ENCODE results near the gene TRIM61. TPM values are rescaled to one million over a fixed set of nuclear protein-coding genes. Genes with fewer than 3 reads are reported as not detected.
"Not testable (repeated sequence)": the region's sequence is repeated elsewhere in the genome, so short reads cannot be mapped to it uniquely, and the experiment has no call there.

The TRIM61 gene
- total RNA-seq, 1 donor from 2014 or later: not detected

DNA sequence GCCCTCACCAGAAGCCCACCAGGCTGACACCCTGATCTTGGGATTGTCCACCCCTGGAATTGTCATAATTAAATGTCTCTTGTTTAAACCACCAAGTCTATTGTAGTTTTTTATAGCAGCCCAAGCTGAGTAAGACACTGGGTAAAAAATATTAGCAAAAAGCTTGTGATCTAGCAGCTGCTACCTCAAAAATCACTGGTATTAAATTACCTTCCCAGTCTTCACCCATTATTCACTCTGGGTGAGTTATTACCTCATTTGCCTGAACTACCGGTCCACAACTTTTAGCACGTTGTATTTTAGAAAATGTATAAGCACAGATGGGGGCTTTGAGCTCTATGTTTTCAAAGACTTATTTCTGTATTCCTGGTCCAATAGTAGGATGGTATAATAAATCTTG lies 12.0 kb upstream of the TRIM61 start:
- intact Hi-C loops (cut with DNase I): no loop called here
- no peak overlapping the region for H3K4me3 ChIP-seq
- H3K36me3 ChIP-seq: no peaks in the 10 kb centered on the region
- no peaks in the 10 kb centered on the region for H3K27me3 ChIP-seq
- TF ChIP-seq POLR2AphosphoS5 (IDR thresholded peaks at IDR 0.05; ENCODE audit: insufficient read depth in 1 of 2, low read depth in 1 of 2): no peak
- TF ChIP-seq POLR2A (IDR thresholded peaks at IDR 0.05): no peak
- TF ChIP-seq, protein P1, sequence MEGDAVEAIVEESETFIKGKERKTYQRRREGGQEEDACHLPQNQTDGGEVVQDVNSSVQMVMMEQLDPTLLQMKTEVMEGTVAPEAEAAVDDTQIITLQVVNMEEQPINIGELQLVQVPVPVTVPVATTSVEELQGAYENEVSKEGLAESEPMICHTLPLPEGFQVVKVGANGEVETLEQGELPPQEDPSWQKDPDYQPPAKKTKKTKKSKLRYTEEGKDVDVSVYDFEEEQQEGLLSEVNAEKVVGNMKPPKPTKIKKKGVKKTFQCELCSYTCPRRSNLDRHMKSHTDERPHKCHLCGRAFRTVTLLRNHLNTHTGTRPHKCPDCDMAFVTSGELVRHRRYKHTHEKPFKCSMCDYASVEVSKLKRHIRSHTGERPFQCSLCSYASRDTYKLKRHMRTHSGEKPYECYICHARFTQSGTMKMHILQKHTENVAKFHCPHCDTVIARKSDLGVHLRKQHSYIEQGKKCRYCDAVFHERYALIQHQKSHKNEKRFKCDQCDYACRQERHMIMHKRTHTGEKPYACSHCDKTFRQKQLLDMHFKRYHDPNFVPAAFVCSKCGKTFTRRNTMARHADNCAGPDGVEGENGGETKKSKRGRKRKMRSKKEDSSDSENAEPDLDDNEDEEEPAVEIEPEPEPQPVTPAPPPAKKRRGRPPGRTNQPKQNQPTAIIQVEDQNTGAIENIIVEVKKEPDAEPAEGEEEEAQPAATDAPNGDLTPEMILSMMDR (IDR thresholded peaks at IDR 0.05): no peak
- no peaks in the 10 kb centered on the region for H3K9me3 ChIP-seq
- H3K27ac ChIP-seq: no peak overlapping the region
- no peak for DNase-seq (ENCODE audit: extremely low spot score in 2 of 2)
- no peaks in the 10 kb centered on the region for H3K4me1 ChIP-seq

DNA sequence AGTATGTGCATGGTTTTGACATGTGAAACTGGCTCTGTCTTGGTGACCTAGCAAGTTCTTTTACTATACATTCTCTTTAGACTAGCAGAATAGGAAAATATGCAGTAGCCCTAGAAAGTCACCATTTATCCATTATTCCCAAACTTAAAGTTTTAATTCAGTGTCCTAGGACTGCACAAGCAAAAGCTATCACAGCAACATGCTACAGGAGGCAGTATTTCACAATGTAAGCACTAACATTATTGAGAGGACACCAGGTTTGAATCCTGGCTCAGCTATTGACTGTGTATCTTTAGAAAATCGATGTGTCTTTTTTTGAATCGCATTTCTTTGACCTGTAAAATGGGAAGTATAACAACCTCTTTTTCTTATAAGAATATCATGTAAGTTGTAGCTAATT lies 5.5 kb downstream of the TRIM61 start:
- intact Hi-C loops (cut with DNase I); DNase-seq (ENCODE audit: extremely low spot score in 2 of 2); H3K9me3 ChIP-seq; H3K27ac ChIP-seq; H3K4me3 ChIP-seq; H3K4me1 ChIP-seq; H3K27me3 ChIP-seq; H3K36me3 ChIP-seq: not testable (repeated sequence)

DNA sequence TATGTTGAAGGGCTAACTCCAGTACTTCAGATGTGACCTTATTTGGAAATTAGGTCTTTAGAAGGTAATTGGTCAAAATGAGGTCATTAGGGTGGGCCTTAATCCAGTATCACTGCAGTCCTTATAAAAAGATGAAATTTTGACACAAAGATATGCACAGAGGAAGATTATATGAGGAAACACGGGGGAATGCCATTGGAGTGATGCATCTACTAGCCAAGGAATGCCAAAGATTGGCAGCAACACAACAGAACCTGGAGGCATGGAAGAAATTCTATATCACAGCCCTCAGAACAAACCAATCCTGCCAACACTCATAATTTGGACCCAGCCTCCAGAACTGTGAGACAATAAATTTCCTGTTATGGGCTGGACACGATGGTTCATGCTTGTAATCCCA lies 17.6 kb downstream of the TRIM61 start:
- Histone ChIP-seq H3K9me3 (no peaks in the 10 kb centered on the region), H3K4me1 (peaks cover 11% of the 10 kb centered on the region), H3K36me3 (no peaks in the 10 kb centered on the region), H3K27me3 (no peaks in the 10 kb centered on the region), H3K27ac (no peak overlapping the region), H3K4me3 (no peak overlapping the region)
- TF ChIP-seq POLR2AphosphoS5 (IDR thresholded peaks at IDR 0.05; ENCODE audit: insufficient read depth in 1 of 2, low read depth in 1 of 2) (no peak), POLR2A (IDR thresholded peaks at IDR 0.05) (no peak)
- TF ChIP-seq, protein P1 (IDR thresholded peaks at IDR 0.05): no peak
- no peak for DNase-seq (ENCODE audit: extremely low spot score in 2 of 2)
- intact Hi-C loops (cut with DNase I): no loop called here

DNA sequence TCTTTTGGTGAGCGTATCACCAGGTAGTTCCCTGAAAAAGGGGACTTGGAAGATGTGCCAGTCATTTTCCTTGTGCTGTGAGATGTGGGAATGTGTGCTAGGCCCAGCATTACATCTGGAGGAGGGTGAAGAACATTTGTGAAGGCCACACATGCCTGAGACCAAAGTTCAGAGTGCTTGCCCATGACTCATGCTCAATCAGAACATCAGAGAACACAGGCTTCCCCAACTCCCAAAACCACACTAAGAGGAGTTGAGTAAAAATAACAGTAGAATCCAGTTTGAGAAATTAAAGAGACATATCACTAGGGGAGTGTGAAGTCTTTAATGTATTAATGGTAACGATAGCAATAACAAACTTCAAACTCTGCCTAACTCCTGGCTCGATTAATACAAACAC lies 18.0 kb downstream of the TRIM61 start:
- H3K9me3 ChIP-seq; DNase-seq (ENCODE audit: extremely low spot score in 2 of 2); H3K27ac ChIP-seq; intact Hi-C loops (cut with DNase I); H3K27me3 ChIP-seq; H3K4me3 ChIP-seq; H3K36me3 ChIP-seq: not testable (repeated sequence)
- H3K4me1 ChIP-seq: peaks cover 11% of the 10 kb centered on the region

DNA sequence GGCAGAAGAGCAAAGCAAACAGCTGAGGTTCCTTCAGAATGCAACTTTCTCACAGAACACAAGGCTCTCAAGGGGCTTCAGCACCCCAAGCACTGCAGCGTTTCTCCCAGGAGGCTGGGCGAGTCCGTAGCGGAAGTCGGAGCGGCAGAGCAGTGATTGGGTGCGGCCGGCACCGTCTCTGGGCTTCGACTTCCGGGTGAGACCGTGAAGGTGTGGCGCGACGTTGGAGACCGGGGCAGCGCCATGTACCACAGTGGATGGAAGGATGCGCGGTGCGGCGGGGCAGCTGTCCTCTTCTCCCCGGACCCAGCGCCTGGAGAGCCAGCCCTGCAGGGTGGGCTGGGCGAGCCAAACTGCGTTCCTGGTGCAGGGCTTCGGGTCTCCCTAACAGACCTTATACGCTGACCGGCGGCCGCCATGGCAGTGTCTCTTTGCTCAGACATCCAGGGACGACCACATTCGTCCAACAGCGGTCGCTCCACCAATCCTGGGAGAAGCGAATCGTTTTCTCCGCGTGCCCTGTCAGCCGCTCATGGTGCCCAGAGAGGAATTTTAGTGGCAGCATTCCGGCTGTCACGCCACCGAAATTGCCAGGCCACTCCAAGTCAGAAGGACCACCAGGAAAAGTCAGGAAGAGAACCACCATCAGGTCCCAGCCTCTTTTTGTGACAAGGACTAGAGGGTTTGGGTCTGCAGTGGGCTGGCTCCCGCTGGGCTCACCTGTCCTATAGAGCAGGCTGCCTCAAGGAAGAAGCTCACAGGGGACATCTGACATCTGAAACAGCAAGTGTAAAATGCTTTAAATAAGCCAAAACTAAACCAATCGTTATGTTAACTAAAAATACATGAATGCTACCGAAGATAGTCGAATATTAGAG lies 20.5 kb downstream of the TRIM61 start:
- Histone ChIP-seq H3K4me3 (peak overlapping the region; percentile 62 to 71), H3K4me1 (peaks cover 11% of the 10 kb centered on the region), H3K27me3 (no peaks in the 10 kb centered on the region), H3K36me3 (no peaks in the 10 kb centered on the region), H3K27ac (peak overlapping the region; percentile 30), H3K9me3 (no peaks in the 10 kb centered on the region)
- TF ChIP-seq, protein P1 (IDR thresholded peaks at IDR 0.05): no peak
- TF ChIP-seq POLR2A (IDR thresholded peaks at IDR 0.05): no peak
- peak; percentile 26 to 36 for TF ChIP-seq POLR2AphosphoS5 (IDR thresholded peaks at IDR 0.05; ENCODE audit: insufficient read depth in 1 of 2, low read depth in 1 of 2)
- DNase-seq (ENCODE audit: extremely low spot score in 2 of 2): no peak
- intact Hi-C loops (cut with DNase I): no loop called here

DNA sequence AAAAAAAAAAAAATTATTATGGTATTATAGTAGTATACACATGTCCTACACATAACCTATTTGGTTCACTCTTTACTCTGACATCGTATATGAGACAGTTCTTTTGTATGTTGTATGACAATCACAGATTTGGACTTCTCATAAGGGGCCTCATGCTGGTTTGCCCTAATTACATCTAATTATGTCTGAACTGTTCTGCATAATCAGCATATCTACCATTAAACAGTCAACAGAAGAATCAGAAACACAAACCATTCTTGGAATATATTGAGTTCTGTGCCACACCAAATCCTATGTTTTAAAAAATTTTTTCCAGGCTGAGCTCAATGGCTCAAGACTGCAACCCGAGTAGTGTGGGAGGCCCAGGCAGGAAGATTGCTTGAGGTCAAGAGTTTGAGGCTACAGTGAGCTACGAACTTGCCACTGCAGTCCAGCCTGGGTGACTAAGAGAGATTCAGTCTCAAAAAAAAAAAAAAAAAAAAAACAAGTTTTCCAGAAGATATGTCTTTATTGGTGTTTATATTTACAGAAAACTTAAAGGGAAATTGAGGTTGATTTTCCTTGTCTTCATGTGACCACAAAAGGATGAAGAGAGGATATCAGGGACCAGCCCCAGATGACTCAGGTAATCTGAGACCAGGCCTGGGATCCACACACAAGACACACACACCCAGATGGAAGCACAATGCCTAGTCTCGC lies 22.2 kb downstream of the TRIM61 start:
- TF ChIP-seq, protein P1 (IDR thresholded peaks at IDR 0.05): no peak
- Histone ChIP-seq H3K4me1 (peaks cover 11% of the 10 kb centered on the region), H3K4me3 (no peak overlapping the region), H3K27ac (no peak overlapping the region), H3K27me3 (no peaks in the 10 kb centered on the region), H3K9me3 (no peaks in the 10 kb centered on the region), H3K36me3 (no peaks in the 10 kb centered on the region)
- intact Hi-C loops (cut with DNase I): no loop called here
- DNase-seq (ENCODE audit: extremely low spot score in 2 of 2): no peak

Measured in vagina (tissue), 2 donors.